ENCODE measurements around the gene ISCU.

The ISCU gene

DNA sequence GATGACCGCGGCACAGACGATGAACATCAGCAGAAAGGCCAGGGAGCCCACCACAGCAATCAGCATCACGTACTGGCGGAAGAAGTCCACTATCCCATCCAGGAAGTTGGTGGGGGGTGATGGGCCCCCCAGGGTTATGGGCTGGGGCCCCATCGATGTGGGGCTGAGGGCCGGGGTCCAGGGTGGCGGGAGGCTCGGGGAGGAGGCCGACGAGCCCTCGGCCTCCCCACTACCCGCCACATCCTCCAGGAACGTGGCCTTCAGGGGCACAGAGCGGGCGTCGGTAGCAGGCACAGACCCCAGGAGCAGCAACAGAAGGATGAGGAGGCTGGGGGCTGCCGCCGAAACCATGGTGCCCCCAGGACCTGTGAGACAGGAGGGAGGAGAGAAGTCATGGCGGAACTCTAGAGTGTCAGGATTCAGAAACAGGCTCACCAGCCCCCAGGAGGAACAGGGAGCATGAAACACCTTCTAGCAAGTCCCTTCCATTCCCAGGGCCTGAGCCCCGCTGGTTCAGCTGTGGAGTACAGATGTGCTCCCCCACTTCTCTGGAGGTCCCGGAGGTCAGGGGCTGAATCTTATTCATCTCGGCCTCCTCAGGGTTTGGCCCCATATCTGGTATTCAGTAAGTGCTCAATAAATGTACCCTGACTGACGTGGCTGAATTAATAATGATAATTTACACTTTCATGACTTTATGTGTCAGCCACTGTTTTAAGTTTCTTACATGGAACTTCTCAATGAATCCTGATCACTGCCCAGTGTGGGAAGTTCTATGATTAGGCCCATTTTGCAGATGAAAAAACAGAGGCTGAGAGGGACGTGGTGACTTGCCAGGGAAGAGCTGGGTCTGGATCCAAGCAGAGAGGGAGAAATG lies 29.9 kb downstream of the ISCU start:
- no peak for DNase-seq

DNA sequence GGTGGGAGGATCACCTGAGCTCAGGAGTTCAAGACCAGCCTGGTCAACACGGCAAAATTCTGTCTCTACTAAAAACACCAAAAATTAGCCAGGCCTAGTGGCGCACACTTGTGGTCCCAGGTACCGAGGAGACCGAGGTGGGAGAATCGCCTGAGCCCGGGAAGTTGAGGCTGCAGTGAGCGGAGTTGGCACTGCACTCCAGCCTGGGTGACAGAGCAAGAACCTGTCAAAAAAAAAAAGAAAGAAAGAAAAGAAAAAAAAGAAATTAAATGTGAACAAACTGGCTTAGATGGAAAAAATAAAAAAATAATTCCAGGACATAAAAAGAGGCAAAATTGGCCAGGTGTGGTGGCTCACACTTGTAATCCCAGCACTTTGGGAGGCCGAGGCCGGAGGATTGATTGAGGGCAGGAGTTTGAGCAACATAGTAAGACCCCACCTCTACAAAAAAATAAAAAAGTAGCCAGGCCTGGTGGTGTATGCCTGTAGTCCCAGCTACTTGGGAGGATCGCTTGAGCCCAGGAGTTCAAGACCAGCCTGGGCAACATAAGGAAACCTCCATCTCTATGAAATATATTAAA lies 32.0 kb downstream of the ISCU start:
- no peak for DNase-seq

DNA sequence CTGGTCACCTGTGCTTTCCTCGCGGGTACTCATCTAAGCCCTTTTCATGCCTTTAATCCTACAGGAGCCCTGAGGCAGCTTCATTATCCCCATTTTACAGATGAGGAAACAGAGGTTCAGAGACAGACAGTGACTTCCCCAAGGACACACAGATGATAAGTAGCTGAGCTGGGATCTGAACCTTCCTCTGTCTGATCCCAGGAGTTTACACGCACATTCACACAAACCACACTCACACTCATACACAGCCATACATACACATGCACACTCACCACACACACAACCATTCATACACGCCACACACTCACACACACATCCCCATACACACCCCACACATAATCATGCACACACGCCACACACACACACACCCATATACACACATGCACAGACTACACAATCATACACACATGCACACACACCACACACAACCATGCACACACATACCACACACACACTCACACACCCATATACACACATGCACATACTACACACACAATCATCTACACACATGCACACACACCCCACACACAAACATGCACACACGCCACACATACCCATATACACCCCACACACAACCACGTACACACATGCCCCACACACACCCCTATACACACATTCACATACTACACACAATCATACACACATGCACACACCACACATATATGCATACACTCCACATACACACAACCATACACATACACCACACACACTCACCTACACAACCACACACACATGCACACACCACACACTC lies 32.7 kb downstream of the ISCU start:
- DNase-seq, result no peak

DNA sequence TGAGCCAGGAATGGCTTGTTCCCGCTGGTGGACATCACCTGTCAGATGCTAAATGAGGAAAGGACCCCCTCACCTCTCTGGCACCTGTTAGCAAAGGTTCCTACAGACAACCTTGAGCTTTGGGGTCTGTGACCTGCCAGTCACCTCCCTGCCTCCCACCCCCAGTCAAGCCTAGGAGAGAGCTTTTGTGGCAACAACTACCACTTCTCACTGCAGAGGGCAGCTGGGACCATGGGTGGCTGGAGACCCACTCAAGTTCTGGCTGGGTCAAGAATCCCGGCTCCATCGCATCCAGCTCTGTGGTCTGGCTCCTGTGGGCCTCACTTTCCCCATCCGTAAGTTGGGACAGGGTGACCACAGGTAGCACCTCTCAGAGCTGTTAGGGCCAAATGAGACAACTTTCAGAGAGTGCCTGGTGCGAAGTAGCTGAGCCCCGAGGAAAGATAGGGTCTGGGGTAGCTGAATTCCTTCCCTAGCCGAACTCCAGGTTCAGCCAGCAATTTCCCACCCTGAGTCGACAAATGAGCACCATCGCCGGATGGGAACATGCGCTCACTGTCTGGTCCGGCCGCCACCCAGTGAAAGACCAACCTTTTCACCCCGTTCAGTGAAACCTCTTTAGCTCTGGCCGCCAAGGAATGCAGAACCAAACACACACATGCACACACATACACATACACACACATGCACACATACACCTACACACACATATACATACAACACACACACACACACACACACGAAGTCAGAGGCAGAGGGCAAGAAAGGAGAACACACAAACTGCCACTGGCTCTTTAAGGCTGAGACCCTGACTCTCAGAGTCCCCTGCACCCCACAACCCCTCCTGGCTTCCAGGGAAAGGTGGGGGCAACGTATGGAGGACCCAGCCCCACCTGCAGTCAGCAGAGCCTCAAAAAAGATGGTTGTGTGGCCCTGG lies 33.6 kb downstream of the ISCU start:
- DNase-seq, result no peak

DNA sequence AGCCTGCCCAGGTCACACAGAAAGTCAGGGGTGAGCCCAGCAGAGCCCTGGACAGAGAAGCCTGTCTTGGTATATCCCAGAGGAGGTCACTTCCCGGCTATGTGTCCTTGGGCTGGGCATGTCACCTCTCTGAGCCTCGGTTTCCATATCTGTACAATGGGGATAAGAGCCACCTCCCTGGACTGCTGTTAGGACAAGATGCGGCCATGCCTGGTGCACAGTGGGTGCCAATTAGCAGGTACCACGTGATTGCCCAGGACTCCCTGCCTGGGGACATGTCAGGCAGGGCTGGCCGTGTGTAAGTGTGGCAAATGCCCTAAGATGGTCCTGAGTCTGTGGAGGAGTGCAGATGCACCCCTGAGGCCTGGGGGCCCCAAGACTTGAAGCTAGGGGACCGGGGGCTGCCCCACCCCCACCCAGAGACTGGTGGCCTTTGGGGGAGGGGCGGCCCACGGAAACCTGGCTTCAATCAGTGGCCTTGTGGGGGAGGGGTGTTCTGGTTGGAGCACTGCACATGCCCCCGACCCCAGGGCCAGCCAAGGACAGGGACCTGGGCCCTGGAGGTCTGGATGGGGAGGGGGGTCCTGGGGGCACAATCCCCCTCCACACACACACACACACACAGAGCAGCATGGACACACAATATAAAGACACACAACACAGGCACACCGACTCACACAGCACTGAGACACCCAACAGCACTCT lies 34.6 kb downstream of the ISCU start:
- DNase-seq, result no peak

DNA sequence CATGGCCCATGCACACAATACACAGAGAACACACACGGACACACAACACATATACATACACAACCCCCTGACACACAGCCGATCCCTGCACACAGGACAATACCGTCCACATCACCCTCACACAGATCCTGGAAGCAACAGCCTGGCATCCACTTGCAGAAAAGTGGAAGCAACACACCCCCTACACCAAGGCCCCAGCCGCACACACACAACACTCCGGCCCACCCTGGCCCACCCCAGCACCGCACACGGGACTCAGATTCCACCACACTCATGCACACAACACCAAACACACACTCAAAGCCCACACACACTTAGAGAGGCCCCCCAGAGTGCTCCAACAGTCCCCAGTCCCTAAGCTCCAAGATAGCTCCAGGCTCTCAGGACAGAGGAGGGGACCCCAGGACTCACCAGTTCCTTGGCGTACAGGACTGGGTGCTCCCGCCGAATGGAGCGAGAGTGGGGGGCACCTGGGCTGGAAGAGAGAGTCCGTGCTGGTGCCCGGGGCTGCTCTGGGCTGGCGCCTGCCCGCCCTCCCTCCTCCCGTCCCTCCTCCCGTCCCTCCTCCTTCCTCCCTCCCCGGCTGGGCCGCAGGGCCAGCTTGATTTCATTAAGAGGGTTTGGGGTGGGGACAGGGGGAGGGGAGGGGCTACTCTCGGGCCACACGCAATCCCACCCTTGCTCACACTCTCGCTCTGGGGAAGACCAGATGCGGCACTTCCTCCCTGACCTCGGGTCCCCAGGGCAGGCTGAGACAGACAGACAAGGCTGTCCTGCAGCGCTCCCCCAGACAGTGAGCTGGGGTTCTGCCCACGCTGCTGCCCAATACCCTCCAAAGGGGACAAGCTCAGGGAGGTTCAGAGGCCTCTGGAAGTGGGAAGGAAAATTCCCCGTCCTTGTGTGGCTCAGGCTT lies 35.4 kb downstream of the ISCU start, which contains the start of gene TMEM119:
Gene TMEM119, minus strand, starts transcription at position 526 of the 913 bp plus-strand sequence. CDS start 5,701 bp downstream, outside the sequence.
- DNase-seq, result no peak

DNA sequence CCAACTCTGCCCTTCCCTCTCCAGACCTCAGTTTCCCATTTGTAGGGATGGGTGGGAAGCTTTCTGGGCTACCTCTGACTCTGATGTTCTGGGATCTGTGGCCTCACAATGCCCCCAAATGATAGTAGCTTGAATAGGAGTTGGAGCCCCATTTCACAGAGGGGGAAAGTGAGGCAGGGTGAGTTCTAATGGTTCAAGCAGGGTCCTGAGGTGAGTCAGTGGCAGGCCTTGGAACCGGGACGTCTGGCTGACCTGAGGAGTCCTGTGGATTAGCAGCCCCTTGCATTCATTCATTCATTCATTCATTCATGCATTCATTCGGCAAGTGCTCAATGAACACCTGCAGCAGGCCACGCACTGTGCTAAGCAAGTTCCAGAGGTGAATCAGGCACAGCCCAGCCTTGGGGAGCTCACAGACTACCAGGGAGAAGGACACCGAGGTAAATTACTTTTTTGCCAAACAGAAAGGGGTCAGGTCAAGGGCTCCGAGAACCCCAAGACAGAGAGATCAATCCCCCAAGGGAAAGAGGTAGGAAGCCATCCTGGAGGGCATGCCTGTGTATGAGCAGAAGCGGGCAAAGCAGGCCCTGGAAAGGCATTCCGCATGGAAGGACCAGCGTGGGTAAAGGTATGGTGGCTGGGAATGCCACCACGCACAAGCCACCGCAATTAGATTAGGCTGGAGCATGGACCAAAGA lies 36.3 kb downstream of the ISCU start:
- no peak for DNase-seq

DNA sequence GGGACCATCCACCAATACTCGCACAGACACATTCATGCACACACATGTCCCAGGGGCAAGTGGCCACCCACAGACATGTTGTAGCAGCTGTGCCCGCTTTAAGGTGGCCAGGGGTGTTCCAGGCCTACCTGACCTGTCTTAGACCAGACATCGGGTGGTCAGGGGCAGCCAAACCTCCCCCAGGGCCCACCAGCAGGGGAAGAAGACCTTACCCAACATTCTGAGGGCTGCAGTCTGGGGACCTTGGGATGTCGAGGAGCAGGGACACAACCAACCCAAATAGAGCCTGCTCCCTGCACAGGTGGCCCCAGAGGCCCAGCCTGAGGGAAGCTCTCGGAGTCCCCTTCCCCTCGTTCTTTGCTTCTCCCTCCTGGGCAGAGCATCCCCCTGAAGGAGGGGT lies 37.1 kb downstream of the ISCU start:
- DNase-seq, result no peak

DNA sequence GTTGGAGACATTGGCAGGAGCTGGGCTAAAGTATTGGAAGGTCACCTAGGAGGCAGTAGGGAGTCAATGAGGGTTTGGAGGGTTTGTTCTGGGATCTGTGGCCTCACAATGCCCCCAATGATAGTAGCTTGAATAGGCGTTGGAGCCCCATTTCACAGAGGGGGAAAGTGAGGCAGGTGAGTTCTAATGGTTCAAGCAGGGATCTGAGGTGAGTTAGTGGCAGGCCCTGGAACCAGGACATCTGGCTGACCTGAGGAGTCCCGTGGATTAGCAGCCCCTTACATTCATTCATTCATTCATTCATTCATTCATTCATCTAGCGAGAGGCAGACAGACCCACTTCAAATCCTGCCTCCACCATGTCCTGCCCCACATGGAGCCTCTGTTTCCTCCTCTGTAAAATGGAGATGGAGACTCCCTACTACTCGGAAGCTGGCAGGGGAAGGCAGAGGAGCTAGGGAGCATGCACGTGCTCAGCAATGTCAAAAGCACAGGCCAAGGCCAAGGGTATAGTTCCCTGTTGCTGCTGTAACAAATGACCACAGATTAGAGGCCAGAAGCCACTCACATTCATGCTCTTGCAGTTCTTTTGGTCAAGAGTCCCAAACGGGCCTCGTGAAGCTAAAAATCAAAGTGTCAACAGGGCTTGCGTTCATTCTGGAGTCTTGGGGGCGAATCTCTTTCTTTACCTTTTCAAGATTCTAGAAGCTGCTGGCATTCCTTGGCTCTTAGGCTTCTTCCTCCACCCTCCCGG lies 37.7 kb downstream of the ISCU start:
- DNase-seq, result no peak

DNA sequence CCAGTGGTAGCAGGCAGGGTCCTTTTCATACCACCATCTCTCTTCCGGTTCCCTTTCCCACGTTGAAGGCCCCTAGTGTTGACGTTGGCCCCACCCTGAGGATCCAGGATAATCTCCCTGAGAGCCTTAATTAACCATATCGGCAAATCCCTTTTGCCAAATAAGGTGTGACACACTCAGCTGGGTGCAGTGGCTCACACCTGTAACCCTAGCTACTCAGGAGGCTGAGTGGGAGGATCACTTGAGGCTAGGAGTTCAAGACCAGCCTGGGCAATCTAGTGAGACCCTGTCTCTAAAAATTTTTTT lies 38.3 kb downstream of the ISCU start:
- no peak for DNase-seq

DNA sequence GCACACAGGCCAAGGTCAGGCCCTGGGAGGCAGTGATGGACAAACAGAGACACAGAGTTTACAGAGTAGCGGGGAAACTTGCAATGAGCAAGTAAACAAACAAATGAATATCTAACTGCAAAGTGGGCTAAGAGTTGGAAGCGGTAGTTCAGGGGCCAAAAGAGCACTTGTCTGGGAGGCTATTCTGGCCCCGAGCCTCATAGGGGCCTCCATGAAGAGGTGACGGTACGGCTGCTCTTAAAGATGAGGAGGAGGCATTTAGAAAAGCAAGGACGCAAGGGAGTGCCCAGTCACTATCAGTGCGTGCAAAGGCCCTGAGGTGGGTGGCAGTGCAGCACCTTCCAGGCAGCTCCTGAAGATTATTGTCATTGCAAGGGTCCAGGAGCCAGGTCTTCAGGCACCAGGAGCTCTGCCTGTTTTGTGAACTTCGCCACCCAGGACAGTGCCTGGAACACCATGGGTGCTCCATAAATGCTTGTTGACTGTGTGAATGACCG lies 39.9 kb downstream of the ISCU start:
- no peak for DNase-seq

DNA sequence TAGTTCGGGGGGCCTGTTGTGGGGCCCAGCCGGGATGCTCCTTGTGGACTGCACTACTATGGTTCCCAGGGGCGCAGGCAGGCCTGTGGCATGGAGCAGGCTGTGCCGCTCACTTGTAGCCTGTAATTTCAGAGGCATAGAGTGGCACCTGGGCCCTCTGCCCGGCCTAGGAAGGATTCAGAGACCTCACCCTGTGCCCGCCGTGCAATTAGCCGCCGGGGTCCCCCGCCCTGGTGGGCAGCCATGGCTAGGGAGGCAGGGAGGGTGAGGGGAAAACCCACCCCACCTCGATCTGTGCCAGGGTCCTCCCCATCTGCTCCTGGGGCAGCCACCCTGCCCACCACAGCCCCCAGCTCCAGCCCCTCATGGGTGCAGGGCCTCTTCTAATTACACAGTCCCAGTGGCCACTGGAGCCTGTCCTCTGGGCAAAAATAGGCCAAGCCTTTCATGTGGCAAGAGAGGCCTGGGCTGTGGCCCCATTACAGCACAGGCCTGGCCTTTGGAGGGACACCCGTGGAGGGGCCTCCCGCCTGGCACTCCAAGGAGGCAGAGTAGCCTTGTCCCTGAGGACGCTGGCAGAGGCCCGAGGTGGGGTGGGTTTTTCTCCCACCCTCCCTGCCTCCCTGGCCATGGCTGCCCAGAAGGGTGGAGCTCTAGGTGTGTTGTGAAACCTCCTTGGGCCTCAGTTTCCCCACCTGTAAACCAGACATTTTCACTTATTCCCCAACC lies 40.7 kb downstream of the ISCU start:
- no peak for DNase-seq

DNA sequence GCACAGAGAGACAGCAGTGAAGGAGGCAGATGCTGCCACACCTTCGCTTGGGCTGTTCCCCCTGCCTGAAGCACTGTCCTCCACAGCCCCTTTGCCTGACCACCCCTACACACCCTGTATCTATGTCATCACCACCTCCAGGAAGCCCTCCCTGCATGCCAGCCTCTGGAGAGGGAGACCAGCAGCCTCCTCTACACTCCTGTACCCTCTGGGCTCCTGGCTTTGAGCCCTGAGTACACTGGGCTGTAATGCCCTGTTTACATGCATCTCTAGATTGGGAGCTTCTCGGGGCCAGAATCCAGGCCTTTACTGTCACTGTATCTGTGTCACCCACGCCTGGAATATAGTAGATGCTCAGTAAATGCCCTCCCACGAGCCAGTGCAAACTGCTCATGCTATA lies 41.3 kb downstream of the ISCU start:
- DNase-seq, result no peak

DNA sequence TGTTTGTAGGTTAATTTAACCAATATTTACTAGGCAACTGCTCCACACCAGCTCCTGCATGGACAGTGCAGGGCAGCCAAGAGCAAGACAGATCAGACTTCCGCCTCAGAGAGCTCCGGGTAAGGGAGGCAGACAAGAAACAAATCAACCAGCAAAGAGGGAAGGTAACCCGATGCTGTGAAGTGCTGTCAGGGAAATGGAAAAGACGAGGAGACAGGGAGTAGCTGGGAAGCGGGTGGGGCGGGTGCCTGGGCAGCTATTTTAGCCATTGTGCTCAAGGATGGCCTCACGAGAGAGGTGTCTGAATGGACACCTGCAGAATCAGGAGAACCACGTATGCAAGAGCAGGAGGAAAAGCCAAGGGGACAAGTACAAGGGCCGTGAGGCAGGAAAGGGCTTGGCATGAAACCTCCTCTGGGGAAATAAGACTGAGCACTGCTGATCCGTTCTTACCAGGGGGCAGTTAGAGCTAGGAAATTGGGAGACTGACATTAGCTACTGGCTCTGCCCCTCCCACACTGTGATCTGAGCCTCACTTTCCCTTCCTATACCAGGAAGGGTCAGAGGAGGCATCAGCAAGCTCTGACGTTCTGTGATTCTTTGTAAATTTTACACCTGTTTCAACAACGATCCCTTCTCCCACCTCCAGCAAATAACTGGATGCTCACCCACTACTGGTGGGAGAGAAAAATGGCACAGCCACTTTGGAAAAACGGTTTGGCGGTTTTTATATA lies 42.0 kb downstream of the ISCU start:
- DNase-seq, result no peak

DNA sequence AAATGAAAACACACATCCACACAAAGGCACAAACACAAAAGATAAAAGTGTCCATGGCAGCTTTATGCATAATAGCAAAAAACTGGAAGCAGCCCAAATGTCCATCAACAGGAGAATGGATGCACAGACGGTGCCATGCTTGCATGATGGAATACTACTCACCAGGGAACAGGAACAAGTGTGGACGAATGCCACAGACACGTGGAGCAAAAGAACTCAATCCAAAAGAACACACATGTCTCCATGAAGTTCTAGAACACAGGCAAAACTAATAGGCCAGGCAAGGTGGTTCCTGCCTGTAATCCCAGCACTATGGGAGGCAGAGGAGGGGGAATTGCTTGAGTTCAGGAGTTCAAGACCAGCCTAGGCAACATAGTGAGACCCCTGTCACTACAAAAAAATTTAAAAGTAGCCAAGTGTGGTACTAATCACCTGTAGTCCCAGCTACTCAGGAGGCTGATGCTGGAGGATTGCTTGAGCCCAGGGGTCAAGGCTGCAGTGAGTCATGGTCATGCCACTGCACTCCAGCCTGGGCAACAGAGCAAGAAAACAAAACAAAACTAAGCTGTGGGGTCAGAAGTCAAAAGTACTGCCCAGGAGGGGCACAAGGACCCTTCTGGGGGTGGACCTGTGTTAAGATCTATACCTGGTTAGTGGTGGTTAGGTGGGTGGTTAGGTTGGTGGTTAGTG lies 42.7 kb downstream of the ISCU start:
- no peak for DNase-seq

DNA sequence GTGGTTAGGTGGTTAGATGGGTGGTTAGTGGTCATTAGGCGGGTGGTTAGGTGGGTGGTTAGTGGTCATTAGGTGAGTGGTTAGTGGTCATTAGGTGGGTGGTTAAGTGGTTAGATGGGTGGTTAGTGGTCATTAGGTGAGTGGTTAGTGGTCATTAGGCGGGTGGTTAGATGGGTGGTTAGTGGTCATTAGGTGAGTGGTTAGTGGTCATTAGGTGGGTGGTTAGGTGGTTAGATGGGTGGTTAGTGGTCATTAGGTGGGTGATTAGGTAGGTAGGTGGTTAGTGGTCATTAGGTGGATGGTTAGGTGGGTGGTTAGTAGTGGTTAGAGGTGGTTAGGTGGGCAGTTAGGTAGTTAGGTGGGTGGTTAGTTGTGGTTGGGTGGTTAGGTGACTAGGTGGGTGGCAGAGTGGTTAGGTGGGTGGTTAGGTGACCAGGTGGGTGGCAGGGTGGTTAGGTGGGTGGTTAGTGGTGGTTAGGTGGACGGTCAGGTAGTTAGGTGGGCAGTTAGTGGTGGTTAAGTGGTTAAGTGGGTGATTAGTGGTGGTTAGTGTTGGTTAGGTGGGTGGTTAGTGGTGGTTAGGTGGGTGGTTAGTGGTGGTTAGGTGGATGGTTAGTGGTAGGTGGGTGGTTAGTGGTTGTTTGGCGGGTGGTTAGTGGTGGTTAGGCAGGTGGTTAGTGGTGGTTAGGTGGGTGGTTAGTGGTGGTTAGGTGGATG lies 43.5 kb downstream of the ISCU start:
- no peak for DNase-seq

DNA sequence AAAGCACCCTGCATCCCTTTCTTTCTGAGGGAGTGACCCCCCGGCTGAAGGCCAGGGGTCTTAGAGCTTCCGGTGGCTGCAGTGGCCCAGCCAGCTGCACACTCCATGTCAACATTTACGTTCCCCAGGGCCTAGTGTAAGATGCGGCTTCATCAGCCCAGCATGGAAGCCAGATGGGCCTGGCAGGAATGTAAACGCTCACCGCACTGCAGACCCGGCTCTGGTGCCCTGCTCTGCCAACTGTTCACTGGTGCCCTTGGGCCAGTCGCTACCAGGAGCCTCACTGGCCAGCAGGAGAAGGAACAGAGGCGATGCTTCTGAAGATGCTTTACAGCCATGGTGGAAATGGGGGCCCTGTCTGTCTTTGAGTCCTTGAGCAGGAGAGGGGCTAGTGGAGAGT lies 44.1 kb downstream of the ISCU start:
- no peak for DNase-seq

All from GF-D8 (cell line).